GM19397 (cell line): ENCODE data around the gene LDLRAP1.
"Not testable (repeated sequence)": the region's sequence is repeated elsewhere in the genome, so short reads cannot be mapped to it uniquely, and the experiment has no call there.

ENCODE experiments used
- ATAC-seq: cut with Tn5 transposase; IDR thresholded peaks from one replicate; pipeline ENCODE4 v1.9.1; 2021; ENCODE audit warnings: mild to moderate bottlenecking, moderate library complexity; ENCODE audit not compliant: unreplicated experiment

Gene LDLRAP1

GRCh38 chr1:25599969-25600610 is 56.7 kb downstream of the LDLRAP1 start:
- no peak for ATAC-seq

DNA sequence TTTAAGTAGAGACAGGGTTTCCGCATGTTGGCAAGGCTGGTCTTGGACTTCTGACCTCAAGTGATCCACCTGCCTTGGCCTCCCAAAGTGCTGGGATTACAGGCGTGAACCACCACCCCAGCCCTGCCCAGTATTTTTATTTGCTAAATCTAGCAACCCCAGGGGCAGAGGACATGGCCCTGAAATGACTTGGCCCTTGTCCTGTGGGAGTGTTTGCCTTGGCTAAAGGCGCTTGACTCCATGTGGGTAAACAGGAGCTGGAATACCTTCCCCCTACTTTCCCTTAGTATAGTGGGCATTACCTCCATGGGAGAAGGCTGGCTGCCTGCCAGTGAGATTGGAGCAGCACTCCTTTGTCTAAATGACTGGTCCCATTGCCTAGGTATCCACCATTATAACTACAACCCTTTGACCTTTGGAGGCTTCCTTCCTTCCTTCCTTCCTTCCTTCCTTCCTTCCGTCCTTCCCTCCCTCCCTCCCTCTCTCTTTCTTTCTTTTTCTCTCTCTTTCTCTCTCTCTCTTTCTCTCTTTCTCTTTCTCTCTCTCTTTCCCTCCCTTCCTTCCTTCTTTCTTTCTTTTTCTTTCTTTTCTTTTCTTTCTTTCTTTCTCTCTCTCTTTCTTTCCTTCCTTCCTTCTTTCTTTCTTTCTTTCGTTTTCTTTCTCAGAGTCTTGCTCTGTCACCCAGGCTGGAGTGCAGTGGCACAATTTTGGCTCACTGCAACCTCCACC is 57.7 kb downstream of the LDLRAP1 start:
- ATAC-seq = not testable (repeated sequence)

DNA sequence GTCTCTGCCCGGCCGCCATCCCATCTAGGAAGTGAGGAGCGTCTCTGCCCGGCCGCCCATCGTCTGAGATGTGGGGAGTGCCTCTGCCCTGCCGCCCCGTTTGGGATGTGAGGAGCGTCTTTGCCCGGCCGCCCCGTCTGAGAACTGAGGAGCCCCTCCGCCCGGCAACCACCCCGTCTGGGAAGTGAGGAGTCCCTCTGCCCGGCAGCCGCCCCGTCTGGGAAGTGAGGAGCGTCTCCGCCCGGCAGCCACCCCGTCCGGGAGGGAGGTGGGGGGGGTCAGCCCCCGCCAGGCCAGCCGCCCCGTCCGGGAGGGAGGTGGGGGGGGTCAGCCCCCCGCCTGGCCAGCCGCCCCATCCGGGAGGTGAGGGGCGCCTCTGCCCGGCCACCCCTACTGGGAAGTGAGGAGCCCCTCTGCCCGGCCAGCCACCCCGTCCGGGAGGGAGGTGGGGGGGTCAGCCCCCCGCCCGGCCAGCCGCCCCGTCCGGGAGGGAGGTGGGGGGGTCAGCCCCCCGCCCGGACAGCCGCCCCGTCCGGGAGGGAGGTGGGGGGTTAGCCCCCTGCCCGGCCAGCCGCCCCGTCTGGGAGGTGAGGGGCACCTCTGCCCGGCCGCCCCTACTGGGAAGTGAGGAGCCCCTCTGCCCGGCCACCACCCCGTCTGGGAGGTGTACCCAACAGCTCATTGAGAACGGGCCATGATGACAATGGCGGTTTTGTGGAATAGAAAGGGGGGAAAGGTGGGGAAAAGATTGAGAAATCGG is 60.6 kb downstream of the LDLRAP1 start:
- ATAC-seq = not testable (repeated sequence)

DNA sequence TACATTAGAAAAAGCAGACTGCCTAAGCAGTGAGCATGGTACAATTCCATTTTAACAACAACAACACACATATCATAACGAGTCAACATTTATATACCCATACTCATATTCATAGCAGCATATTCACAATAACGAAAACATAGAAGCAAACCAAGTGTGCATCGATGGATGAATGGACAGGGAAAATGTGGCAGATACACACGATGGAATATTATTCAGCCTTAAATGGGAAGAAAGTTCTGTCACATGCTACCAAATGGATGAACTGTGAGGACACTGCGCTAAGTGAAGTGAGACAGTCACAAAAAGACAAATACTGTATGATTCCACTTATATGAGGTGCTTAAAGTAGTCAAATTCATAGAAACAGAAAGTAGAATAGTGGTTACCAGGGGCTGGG is 63.7 kb downstream of the LDLRAP1 start:
- no peak for ATAC-seq

GRCh38 chr1:25608488-25609178 is 65.2 kb downstream of the LDLRAP1 start:
- no peak for ATAC-seq

- no peak for ATAC-seq
Observed at GRCh38 chr1:25609921-25610320, 66.5 kb downstream of the LDLRAP1 start.

DNA sequence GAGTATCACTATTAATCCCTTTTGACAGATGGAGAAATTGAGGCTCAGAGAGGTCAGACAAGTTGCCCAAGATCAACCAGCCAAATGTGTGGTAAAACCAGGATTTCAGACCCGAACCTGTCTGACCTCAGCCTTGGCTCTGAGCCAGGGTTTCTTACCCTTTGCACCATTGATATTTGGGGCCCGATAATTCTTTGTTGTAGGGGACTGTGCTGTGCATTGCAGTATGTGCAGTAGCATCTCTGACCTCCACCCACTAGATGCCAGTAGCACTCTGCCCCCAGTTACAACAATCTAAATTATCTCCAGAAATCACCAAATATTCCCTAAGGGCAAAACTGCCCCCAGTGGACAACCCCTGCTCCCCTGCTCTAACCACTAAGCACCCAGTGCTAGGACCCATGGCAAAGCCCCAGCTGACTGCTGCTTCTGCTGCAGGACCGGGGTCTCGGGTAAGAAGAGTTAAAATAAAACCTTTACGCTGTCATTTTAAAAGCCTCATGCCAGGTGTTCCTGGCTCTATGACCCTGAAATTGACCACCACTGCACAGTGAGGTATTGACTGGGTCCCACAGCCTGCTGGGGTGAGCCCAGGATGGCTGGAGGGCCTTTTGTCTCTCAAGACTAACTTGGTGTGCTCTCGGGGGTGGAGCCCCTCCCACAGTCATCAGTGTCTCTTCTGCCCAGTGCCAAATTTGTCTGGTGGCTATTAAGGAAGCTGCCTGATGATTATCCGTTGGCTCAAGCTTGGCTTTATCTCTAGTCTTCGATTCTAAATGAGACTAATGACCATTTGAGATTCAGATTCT is 67.6 kb downstream of the LDLRAP1 start:
- ATAC-seq = no peak

GRCh38 chr1:25611843-25612242 is 68.4 kb downstream of the LDLRAP1 start:
- no peak for ATAC-seq

DNA sequence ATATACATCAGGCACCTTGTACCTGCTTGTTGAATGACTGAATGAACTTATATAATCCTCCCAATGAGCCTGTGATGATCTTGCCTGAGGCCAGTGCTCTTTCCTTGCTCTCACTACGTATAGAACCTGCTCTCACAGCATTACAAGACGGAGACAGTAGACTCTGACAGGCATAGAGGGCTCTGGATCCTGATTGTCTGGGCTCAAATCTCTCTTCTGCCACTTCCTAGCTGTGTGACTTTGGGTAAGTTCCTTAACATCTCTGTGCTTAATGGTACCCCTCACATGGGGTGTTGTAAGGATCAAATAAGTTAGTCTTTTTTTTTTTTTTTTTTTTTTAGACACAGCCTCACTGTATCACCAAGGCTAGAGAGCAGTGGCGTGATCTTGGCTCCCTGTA is 69.0 kb downstream of the LDLRAP1 start:
- no peak for ATAC-seq

GRCh38 chr1:25613091-25613490 is 69.7 kb downstream of the LDLRAP1 start:
- ATAC-seq = no peak

- ATAC-seq = no peak
Observed at GRCh38 chr1:25614501-25615171, 71.2 kb downstream of the LDLRAP1 start.

GRCh38 chr1:25615172-25615541 is 71.8 kb downstream of the LDLRAP1 start:
- no peak for ATAC-seq

- ATAC-seq = peak; percentile 2
Observed at GRCh38 chr1:25615563-25616094, 72.2 kb downstream of the LDLRAP1 start.

- ATAC-seq = peak; percentile 67
Observed at GRCh38 chr1:25616095-25616986, 72.9 kb downstream of the LDLRAP1 start, which contains the start of gene MAN1C1. MAN1C1 (plus strand) TSS chr1:25616791; CDS start chr1:25617798, 1,007 bp downstream.

GRCh38 chr1:25616987-25617624 is 73.7 kb downstream of the LDLRAP1 start:
- ATAC-seq = peak; percentile 2

GRCh38 chr1:25617625-25618432 is 74.4 kb downstream of the LDLRAP1 start:
- no peak for ATAC-seq

- ATAC-seq = no peak
Observed at GRCh38 chr1:25618433-25618808, 75.0 kb downstream of the LDLRAP1 start.
